SK-N-SH treated with all-trans-retinoic acid at 6 μM for 48 hours (cell line): ENCODE data around the gene DENND1B.

Source experiments
- ATAC-seq: fragments of 200-7000 bp; cut with Tn5 transposase; 3 replicates; pipeline ENCODE4 v1.9.1; 2020; ENCODE audit warnings: mild to moderate bottlenecking, moderate library complexity
- ARNTL ChIP-seq: fragments of 450-650 bp; formaldehyde crosslinking; IDR thresholded peaks from 2 replicates; pipeline ENCODE4 v1.5.0; 2020; ENCODE audit warnings: low read depth, mild to moderate bottlenecking, moderate library complexity, borderline replicate concordance
- BACH2 ChIP-seq: fragments of 250-450 bp; sonication (Bioruptor Pico); IDR thresholded peaks from 2 replicates; pipeline ENCODE4 v1.9.0; 2021; ENCODE audit warnings: mild to moderate bottlenecking, borderline replicate concordance
- CREB5 ChIP-seq: fragments of 250-450 bp; sonication (Bioruptor Pico); IDR thresholded peaks from 2 replicates; pipeline ENCODE4 v1.5.1; 2020; ENCODE audit warnings: low read depth, mild to moderate bottlenecking, moderate library complexity
- CSDC2 ChIP-seq: fragments of 250-450 bp; sonication (Bioruptor Pico); IDR thresholded peaks from 2 replicates; pipeline ENCODE4 v1.5.0; 2020; ENCODE audit warnings: mild to moderate bottlenecking, moderate library complexity
- CSRNP3 ChIP-seq: fragments of 250-450 bp; sonication (Bioruptor Pico); IDR thresholded peaks from 2 replicates; pipeline ENCODE4 v1.5.1; 2021; ENCODE audit warnings: mild to moderate bottlenecking, moderate library complexity
- GLIS3 ChIP-seq: fragments of 250-450 bp; sonication (Bioruptor Pico); IDR thresholded peaks from 2 replicates; pipeline ENCODE4 v1.5.0; 2020; ENCODE audit warnings: mild to moderate bottlenecking, moderate library complexity
- ISL1 ChIP-seq: fragments of 250-450 bp; sonication (Bioruptor Pico); IDR thresholded peaks from 2 replicates; pipeline ENCODE4 v2.1.2; 2022; ENCODE audit warnings: mild to moderate bottlenecking, moderate library complexity
- OSR1 ChIP-seq: fragments of 250-450 bp; sonication (Bioruptor Pico); IDR thresholded peaks from 2 replicates; pipeline ENCODE4 v1.8.0; 2022; ENCODE audit warnings: moderate library complexity, mild to moderate bottlenecking, inconsistent platforms
- PATZ1 ChIP-seq: fragments of 250-450 bp; sonication (Bioruptor Pico); IDR thresholded peaks from 2 replicates; pipeline ENCODE4 v1.8.0; 2020; ENCODE audit warnings: mild to moderate bottlenecking, moderate library complexity, borderline replicate concordance
- POU6F1 ChIP-seq: fragments of 250-450 bp; sonication (Bioruptor Pico); IDR thresholded peaks from 2 replicates; pipeline ENCODE4 v1.8.0; 2021; ENCODE audit warnings: low read depth, mild to moderate bottlenecking, moderate library complexity, borderline replicate concordance
- RARB ChIP-seq: fragments of 250-450 bp; sonication (Bioruptor Pico); IDR thresholded peaks from 2 replicates; pipeline ENCODE4 v1.8.0; 2021; ENCODE audit warnings: mild to moderate bottlenecking, moderate library complexity
- SNAI2 ChIP-seq: fragments of 250-450 bp; sonication (Bioruptor Pico); IDR thresholded peaks from 2 replicates; pipeline ENCODE4 v1.5.0; 2020; ENCODE audit warnings: mild to moderate bottlenecking, moderate library complexity
- TCF4 ChIP-seq: fragments of 250-450 bp; sonication (Bioruptor Pico); IDR thresholded peaks from 2 replicates; pipeline ENCODE4 v1.8.0; 2021; ENCODE audit warnings: mild to moderate bottlenecking, moderate library complexity, borderline replicate concordance
- TOX ChIP-seq: fragments of 250-450 bp; sonication (Bioruptor Pico); IDR thresholded peaks from 2 replicates; pipeline ENCODE4 v1.8.0; 2021; ENCODE audit warnings: mild to moderate bottlenecking, moderate library complexity, borderline replicate concordance
- TSHZ2 ChIP-seq: fragments of 250-450 bp; sonication (Bioruptor Pico); IDR thresholded peaks from 2 replicates; pipeline ENCODE4 v1.5.0; 2020; ENCODE audit warnings: mild to moderate bottlenecking, moderate library complexity
- ZC3H10 ChIP-seq: fragments of 250-450 bp; sonication (Bioruptor Pico); IDR thresholded peaks from 2 replicates; pipeline ENCODE4 v1.5.1; 2021; ENCODE audit warnings: mild to moderate bottlenecking, moderate library complexity
- ZFP3 ChIP-seq: fragments of 250-450 bp; sonication (Bioruptor Pico); IDR thresholded peaks from 2 replicates; pipeline ENCODE4 v1.5.0; 2020; ENCODE audit warnings: mild to moderate bottlenecking, moderate library complexity
- ZFP30 ChIP-seq: fragments of 450-650 bp; formaldehyde crosslinking; IDR thresholded peaks from 2 replicates; pipeline ENCODE4 v1.5.0; 2022; ENCODE audit warnings: mild to moderate bottlenecking, moderate library complexity
- ZNF565 ChIP-seq: fragments of 450-650 bp; formaldehyde crosslinking; conservative IDR thresholded peaks from 2 replicates; pipeline ENCODE4 v1.5.0; 2020; ENCODE audit warnings: low read depth, mild to moderate bottlenecking, moderate library complexity
- ZNF70 ChIP-seq: fragments of 450-650 bp; formaldehyde crosslinking; IDR thresholded peaks from 2 replicates; pipeline ENCODE4 v1.5.0; 2020; ENCODE audit warnings: mild to moderate bottlenecking, moderate library complexity
- ZNF8 ChIP-seq: fragments of 450-650 bp; formaldehyde crosslinking; IDR thresholded peaks from 2 replicates; pipeline ENCODE4 v1.5.0; 2020; ENCODE audit warnings: mild to moderate bottlenecking, moderate library complexity

Gene DENND1B

GRCh38 chr1:197638316-197638715 is 137.0 kb downstream of the DENND1B start:
- TF ChIP-seq ZNF70 (CRISPR knock-in tag): no peak
- no peak for TF ChIP-seq POU6F1 (CRISPR knock-in tag)
- TF ChIP-seq ISL1: no peak
- no peak for TF ChIP-seq BACH2 (CRISPR knock-in tag)
- no peak for TF ChIP-seq ZC3H10
- no peak for TF ChIP-seq TCF4
- no peak for TF ChIP-seq CSRNP3 (CRISPR knock-in tag)
- TF ChIP-seq ZFP30: no peak
- no peak for TF ChIP-seq RARB
- no peak for TF ChIP-seq CREB5 (CRISPR knock-in tag)
- TF ChIP-seq GLIS3 (CRISPR knock-in tag): no peak
- TF ChIP-seq OSR1 (CRISPR knock-in tag): no peak
- no peak for TF ChIP-seq ARNTL (CRISPR knock-in tag)
- no peak for TF ChIP-seq ZFP3 (CRISPR knock-in tag)
- TF ChIP-seq TOX: no peak
- TF ChIP-seq ZNF8 (CRISPR knock-in tag): no peak
- no peak for TF ChIP-seq ZNF565
- no peak for ATAC-seq

- no peak for TF ChIP-seq CSRNP3 (CRISPR knock-in tag)
- no peak for TF ChIP-seq ZC3H10
- no peak for TF ChIP-seq PATZ1 (CRISPR knock-in tag)
- TF ChIP-seq CSDC2 (CRISPR knock-in tag): no peak
- no peak for TF ChIP-seq TSHZ2 (CRISPR knock-in tag)
- TF ChIP-seq ARNTL (CRISPR knock-in tag): no peak
- TF ChIP-seq RARB: no peak
- no peak for TF ChIP-seq OSR1 (CRISPR knock-in tag)
- TF ChIP-seq, all 23 proteins: peak for 0
- ATAC-seq: peak; percentile 65
Observed at GRCh38 chr1:197637406-197637805, 137.9 kb downstream of the DENND1B start.

- ATAC-seq: no peak
- TF ChIP-seq RARB: no peak
- no peak for TF ChIP-seq CSDC2 (CRISPR knock-in tag)
- no peak for TF ChIP-seq SNAI2
- no peak for TF ChIP-seq ZC3H10
- no peak for TF ChIP-seq GLIS3 (CRISPR knock-in tag)
- no peak for TF ChIP-seq CSRNP3 (CRISPR knock-in tag)
- no peak for TF ChIP-seq TSHZ2 (CRISPR knock-in tag)
- no peak for TF ChIP-seq ZNF70 (CRISPR knock-in tag)
Observed at GRCh38 chr1:197633447-197634078, 141.7 kb downstream of the DENND1B start.
